ENCODE measurements around the gene ZBTB47. TPM values are rescaled to one million over a fixed set of nuclear protein-coding genes. Genes with fewer than 3 reads are reported as not detected.
A peak's percentile ranks its signal among the peaks of the same experiment; 100 is the strongest.

ZBTB47 gene
- total RNA-seq (2014; rRNA removed; shearing (Covaris generic)) = 2.6 and 2.9 TPM in 2 replicates
- polyA plus RNA-seq (2015; cell fraction: cytosol; rRNA removed) = 3.3 TPM in 2 replicates
- 3.2 and 4.3 TPM in 2 replicates for polyA plus RNA-seq (2015; cell fraction: nucleus; rRNA removed)

DNA sequence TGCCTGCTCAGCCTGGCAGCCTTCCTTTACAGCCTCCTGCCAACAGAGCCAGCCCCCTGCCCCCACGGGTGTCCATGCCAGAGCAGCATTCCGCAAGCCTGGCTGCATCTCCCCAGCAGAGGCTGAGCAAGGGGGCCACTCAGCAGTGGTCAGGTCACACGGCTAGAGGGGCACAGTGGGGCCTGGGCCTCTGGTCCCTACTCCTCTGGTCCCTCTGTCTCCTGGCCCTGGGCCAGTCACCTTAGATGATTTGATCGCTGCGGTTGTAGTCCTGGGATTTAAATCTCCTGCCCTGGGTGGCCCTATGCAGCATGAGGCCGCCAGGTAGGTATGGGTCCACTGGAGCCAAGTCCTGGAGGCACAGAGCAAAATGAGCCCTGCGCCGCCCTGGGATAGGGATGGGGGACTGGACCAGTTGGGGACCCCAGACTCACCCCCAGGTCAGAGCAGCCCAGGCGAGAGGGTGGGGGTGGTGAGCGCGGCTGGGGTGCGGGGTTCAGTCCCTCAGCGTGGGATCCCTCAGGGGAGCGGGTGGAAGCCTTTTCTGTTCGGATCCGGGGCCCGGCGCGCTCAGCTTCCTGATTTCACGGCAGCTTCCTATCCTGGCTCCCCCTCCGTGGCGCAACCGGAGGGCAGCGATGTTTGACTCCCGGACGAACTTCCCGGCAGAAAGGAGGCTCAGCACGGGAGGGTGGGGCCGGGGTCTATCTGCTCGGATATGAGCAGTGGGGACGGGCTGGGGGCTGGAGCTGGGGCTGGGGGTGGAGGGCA, at the start of gene ZBTB47:
Gene ZBTB47, plus strand, starts transcription at position 138 of the 771 bp plus-strand sequence. CDS start 4,659 bp downstream, outside the sequence.
- in situ Hi-C loops (cut with HindIII; ENCODE audit: low pct_unique_long_range_greater_than_20kb, low sequenced_read_pairs) = no loop called here
- no peak for DNase-seq (ENCODE audit: low read depth, low spot score)

DNA sequence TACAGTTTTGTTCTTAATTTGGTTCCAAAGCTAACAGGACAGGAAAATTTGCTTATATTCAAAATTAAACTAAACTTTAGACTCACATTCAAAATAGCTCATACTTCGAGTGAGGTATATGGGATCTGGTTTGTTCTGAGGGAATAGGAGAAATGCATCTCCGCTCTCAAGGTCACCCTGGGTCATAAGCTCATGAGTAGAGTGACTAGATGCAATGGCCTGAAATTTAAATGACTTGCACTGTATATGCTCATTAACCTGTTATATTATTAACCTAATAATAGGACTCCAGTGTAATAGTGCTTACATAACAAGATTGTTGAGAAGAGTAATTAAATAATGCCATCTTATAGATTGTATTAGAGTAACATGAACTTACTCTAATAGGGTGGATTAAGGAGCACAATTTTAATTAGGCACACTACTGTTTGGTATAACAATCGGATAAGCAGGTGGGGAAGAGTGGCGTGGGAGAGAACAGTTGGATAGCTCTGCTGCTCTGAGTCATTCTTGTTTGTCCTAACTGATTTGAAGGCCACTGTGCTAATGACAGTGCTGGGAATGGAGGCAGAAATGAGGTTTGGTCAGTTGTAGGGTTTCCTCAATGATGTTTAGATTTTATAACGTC, 47.8 kb upstream of the ZBTB47 start:
- no peak for DNase-seq (ENCODE audit: low read depth, low spot score)
- in situ Hi-C loops (cut with HindIII; ENCODE audit: low pct_unique_long_range_greater_than_20kb, low sequenced_read_pairs) = no loop called here

DNA sequence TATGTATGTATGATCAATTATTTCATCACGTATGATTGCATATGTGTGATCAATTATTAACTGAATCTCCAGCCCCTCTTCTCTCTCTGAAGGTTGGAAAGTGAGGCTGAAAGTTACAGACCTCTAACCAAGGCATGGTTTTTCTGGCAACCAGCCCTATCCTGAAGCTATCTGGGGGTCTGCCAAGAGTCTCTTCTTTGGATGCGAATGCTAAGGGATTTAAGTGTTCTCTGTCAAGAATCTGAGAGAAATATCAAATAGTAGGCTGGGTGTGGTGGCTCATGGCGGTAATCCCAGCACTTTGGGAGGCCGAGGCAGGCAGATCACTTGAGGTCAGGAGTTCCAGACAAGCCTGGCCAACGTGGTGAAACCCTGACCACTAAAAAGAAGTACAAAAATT, 44.9 kb upstream of the ZBTB47 start:
- no peak for DNase-seq (ENCODE audit: low read depth, low spot score)
- in situ Hi-C loops (cut with HindIII; ENCODE audit: low pct_unique_long_range_greater_than_20kb, low sequenced_read_pairs) = no loop called here

DNA sequence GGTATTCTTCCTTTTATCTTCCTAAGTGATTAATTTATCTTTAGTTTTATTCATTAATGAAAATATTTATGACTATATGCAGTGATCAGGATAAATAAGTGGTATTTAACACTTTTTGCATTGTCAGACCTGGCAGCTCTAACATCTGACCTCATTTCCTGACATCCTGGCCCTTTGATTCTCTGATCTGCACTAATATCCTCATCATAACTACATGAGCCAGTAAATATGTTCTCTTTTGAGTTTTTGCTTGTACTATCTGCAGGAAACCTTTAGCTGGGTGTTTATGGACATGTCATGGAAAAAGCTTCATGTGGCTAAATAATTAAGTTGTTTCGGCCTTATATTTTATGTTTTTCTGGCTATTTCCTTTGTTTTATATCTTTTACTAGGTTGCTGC, 42.5 kb upstream of the ZBTB47 start:
- in situ Hi-C loops (cut with HindIII; ENCODE audit: low pct_unique_long_range_greater_than_20kb, low sequenced_read_pairs) = no loop called here

DNA sequence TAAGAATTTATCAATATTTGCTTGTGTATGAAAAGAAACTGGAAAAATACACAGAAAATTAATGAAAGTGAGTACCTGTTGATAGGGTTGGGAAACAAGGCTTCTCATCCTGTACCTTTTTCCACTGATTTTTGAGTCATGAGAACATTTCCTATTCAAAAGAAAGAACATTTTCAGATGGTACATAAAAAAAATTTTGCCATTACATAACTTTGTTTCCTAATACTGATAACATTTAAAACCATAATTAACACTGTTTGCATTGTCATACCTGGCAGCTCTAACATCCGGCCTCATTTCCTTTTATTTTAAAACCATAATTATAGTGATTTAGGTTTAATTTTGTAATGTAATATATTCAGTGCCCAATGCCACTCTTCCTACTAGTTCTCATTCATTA, 41.3 kb upstream of the ZBTB47 start:
- in situ Hi-C loops (cut with HindIII; ENCODE audit: low pct_unique_long_range_greater_than_20kb, low sequenced_read_pairs) = no loop called here
- DNase-seq (ENCODE audit: low read depth, low spot score) = no peak

More for the DNA sequence above, 42.5 kb upstream of the ZBTB47 start:
- no peak for DNase-seq (ENCODE audit: low read depth, low spot score)

DNA sequence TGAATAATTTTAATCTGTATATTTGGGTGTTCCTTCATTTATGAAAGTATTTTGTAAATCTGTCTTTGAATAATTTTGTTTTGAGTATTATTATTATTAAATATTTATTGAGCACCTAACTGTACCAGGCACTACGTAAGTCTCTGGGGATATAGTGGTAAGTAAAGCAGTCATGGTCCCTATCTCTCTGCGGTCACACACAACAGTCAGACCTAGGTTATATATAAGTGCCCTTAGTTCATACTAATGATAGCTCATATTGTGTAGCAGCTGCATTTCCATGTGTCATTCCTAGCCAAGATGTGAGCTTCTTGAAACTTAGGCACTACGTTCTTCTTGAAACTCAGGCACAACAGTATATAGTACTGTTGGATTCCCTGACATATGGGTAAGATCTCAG, 40.6 kb upstream of the ZBTB47 start:
- no peak for DNase-seq (ENCODE audit: low read depth, low spot score)
- in situ Hi-C loops (cut with HindIII; ENCODE audit: low pct_unique_long_range_greater_than_20kb, low sequenced_read_pairs) = no loop called here

DNA sequence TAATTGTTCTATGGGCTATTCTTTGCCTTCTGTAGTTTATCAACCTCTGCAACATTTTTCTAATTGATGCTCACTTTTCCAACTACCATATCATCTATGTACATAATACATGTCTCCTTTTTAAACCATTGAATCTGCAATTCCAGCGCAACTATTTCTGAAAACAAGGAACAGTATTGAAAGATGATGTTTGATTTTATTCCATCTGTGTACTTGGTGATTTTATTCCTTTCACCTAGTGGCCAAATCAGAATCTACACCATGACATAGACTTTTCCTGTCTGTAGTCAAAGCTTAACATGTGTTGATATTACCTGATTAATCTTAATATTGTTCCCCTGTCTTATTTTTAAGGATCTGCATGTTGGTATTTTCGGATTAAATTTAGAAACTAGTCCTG, 40.0 kb upstream of the ZBTB47 start:
- peak; percentile 48 for DNase-seq (ENCODE audit: low read depth, low spot score)
- in situ Hi-C loops (cut with HindIII; ENCODE audit: low pct_unique_long_range_greater_than_20kb, low sequenced_read_pairs) = no loop called here

DNA sequence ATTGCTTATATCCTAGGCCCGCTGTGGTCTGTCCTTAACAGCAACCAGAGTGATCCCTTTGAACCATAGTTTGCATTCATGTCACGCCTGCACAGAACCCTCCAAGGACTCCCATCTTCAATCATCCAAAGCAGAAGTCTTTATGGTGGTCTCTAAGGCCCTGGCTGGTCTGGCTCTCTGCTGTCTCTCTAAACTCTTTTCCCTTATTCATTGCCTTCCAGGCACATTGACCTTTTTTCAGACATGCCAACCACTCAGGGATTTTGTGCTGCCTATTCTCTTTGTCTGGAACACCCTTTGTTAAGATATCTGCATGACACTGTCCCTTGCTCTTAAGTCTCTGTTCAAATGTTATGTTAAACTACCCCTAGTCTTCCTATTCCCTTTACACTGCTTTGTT, 21.9 kb upstream of the ZBTB47 start:
- in situ Hi-C loops (cut with HindIII; ENCODE audit: low pct_unique_long_range_greater_than_20kb, low sequenced_read_pairs) = no loop called here

DNA sequence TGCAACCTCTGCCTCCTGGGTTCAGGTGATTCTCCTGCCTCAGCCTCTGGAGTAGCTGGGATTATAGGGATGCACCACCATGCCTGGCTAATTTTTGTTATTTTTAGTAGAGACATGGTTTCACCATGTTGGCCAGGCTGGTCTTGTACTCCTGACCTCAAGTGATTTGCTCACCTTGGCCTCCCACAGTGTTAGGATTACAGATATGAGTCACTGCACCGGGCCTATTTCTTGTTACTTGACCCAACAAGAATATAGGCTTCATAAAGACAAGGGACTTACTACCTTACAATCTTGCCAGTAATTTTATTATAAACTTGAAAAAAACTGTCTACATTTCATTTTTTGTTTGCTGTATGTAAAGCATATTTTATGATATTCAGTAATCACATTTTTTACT, 21.4 kb upstream of the ZBTB47 start:
- in situ Hi-C loops (cut with HindIII; ENCODE audit: low pct_unique_long_range_greater_than_20kb, low sequenced_read_pairs) = no loop called here
- DNase-seq (ENCODE audit: low read depth, low spot score) = no peak

More for the DNA sequence above, 21.9 kb upstream of the ZBTB47 start:
- DNase-seq (ENCODE audit: low read depth, low spot score) = no peak

DNA sequence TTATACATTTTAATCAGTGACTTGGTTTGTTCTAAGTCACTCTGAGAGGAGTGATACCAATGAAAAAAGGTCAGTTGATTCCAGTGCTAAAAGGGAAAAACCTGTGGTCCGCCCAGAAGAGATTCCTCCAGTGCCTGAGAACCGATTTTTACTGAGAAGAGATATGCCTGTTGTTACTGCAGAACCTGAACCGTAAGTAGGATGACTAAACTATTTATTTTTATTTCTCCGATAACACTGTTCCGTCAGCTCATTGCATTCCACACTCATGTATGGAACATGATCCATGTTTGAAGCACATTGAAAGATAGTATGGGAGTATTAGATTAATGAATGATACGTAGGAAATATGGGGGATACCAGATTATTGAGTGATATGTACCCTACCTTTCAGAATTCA, 20.0 kb upstream of the ZBTB47 start:
- in situ Hi-C loops (cut with HindIII; ENCODE audit: low pct_unique_long_range_greater_than_20kb, low sequenced_read_pairs) = no loop called here
- no peak for DNase-seq (ENCODE audit: low read depth, low spot score)

DNA sequence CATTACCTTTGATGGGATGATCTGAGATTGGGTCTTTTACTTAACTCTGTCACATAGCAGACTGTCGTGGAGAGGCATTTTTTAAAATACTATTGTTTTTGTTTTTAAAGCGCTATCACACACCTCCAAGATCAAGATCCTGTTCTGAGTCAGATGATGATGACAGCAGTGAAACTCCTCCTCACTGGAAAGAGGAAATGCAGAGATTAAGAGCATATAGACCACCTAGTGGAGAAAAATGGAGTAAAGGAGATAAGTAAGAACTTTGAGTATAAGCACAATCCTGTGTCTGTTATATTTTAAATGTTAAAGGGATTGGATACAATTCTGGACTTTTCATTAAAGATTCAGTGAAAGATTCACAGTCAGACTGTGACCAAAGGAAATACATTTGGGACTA, 18.4 kb upstream of the ZBTB47 start:
- peak; percentile 59 for DNase-seq (ENCODE audit: low read depth, low spot score)
- in situ Hi-C loops (cut with HindIII; ENCODE audit: low pct_unique_long_range_greater_than_20kb, low sequenced_read_pairs) = no loop called here

DNA sequence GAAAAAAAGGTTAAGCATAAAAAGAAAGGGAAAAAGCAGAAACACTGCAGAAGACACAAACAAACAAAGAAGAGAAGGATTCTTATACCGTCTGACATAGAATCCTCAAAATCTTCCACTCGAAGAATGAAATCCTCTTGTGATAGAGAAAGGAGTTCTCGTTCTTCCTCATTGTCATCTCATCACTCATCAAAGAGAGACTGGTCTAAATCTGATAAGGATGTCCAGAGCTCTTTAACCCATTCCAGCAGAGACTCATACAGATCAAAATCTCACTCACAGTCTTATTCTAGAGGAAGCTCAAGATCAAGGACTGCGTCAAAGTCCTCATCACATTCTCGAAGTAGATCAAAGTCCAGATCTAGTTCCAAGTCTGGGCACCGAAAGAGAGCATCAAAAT, 16.5 kb upstream of the ZBTB47 start:
- DNase-seq (ENCODE audit: low read depth, low spot score) = no peak
- in situ Hi-C loops (cut with HindIII; ENCODE audit: low pct_unique_long_range_greater_than_20kb, low sequenced_read_pairs) = no loop called here

DNA sequence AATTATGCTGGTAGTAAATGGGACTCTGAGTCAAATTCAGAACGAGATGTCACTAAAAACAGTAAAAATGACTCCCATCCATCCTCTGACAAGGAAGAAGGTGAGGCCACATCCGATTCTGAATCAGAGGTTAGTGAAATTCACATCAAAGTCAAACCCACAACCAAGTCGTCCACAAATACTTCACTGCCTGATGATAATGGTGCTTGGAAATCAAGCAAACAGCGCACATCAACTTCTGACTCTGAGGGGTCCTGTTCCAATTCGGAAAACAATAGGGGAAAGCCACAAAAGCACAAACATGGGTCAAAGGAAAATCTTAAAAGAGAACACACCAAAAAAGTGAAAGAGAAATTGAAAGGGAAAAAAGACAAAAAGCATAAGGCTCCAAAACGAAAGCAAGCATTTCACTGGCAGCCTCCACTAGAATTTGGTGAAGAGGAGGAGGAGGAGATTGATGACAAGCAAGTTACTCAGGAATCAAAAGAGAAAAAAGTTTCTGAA, 15.1 kb upstream of the ZBTB47 start:
- in situ Hi-C loops (cut with HindIII; ENCODE audit: low pct_unique_long_range_greater_than_20kb, low sequenced_read_pairs) = no loop called here

DNA sequence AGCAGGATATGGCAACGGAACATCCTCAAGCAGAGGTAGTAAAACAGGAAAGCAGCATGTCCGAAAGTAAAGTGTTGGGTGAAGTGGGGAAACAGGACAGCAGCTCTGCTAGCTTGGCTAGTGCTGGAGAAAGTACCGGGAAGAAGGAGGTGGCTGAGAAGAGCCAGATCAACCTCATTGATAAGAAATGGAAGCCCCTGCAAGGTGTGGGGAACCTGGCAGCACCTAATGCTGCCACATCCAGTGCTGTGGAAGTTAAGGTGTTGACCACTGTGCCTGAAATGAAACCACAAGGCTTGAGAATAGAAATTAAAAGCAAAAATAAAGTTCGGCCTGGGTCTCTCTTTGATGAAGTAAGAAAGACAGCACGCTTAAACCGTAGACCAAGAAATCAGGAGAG, 14.3 kb upstream of the ZBTB47 start:
- in situ Hi-C loops (cut with HindIII; ENCODE audit: low pct_unique_long_range_greater_than_20kb, low sequenced_read_pairs) = no loop called here
- no peak for DNase-seq (ENCODE audit: low read depth, low spot score)

More for the DNA sequence above, 15.1 kb upstream of the ZBTB47 start:
- DNase-seq (ENCODE audit: low read depth, low spot score) = no peak

DNA sequence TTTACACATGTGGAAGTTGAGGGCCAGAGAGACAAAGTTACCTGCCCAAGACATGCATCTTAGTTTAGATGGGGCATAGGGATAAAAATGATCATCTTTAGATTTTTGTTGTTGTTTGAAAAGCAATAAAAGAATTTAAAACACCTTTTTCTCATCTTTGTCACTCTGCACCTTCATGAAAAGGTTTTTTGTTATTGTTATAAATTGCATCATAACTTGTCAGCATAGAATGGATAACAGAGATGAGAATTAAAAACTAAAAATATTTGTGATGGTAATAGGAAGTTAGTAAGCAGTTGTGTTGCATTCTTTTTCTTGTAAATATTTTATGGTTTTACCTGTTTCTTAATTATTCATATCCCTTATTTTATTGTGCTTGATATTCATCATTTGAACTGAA, 13.4 kb upstream of the ZBTB47 start:
- no peak for DNase-seq (ENCODE audit: low read depth, low spot score)
- in situ Hi-C loops (cut with HindIII; ENCODE audit: low pct_unique_long_range_greater_than_20kb, low sequenced_read_pairs) = no loop called here

DNA sequence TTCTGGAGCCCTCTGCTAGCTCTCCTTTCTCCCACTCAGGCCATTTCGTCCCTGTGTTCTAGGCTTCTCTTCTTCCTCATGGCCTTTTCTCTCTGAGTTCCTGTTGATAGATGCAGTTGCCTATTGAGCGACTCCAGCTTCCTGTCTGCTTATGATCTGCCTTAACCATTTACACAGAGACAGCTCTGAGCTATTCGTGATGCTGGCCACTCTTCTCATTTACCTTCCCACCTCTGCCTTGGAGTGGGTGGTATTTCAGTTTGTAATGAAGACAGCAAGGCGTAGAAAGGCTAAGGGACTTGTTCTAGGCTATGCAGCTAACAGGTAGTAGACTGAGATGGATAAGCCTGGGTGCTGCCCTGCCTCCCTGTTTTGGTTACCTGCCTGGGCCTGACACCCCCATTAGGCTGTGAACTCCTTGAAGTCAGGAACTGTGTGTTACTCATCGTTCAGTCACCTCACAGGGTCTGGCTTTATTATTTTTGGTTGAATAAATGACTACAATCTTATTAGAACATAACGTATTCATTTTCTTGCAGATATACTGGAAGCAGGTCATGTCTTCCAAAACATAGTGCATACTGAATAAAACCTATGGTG, 12.6 kb upstream of the ZBTB47 start:
- in situ Hi-C loops (cut with HindIII; ENCODE audit: low pct_unique_long_range_greater_than_20kb, low sequenced_read_pairs) = no loop called here

DNA sequence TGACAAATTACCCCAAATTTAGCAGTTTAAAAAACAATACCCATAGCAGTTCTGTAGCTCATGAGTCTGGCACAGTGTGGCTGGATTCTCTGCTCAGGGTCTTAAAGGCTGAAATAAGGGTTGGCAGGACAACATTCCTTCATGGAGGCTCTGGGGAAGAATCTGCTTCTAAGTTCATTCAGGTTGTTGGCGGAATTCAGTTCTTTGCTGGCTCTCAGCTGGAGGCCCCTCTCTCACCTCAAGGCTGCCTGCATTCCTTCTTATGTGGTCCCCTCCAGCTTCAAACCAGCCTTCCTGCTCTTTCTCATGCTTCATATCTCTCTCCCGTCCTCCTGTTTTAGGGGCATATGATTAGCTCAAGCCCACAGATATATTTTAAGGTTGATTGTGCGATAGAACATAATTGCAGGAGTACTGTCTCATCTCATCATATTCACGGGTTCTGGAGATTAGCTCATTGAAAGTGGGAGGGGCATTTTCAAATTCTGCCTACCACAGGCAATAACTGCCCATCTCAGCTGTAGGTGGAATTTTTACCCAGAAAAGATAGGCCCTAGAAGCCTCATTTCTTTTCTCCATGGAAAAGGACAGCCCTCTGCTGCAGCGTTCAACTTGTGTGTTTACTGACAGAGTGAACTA, 5.6 kb upstream of the ZBTB47 start:
- DNase-seq (ENCODE audit: low read depth, low spot score) = no peak
- in situ Hi-C loops (cut with HindIII; ENCODE audit: low pct_unique_long_range_greater_than_20kb, low sequenced_read_pairs) = no loop called here

More for the DNA sequence above, 12.6 kb upstream of the ZBTB47 start:
- DNase-seq (ENCODE audit: low read depth, low spot score) = no peak

DNA sequence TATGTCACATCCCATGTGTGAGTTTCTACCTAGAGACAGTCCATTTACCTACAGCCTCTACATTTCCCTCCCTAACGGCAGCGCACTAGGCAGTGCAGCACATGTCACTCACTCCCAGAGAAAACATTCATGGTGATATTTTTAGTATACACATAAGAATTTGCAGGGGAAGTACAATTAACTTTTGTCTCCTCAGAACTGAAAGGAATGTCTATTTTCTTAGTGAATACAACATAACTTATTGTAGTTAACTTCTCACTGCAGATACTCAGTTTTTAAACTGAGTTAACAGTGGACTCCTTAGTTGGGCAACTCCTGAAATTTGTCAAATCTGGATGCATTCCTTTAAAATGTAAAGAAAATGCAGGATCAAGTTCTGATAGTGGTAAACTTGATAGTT, 4.5 kb upstream of the ZBTB47 start:
- DNase-seq (ENCODE audit: low read depth, low spot score) = peak; percentile 68
- in situ Hi-C loops (cut with HindIII; ENCODE audit: low pct_unique_long_range_greater_than_20kb, low sequenced_read_pairs) = no loop called here

All from SK-MEL-5 (cell line).